DMS 273 (cell line): ENCODE measurements around the gene PTPN3.

Experiments
- DNase-seq: peaks from one replicate; lab custom pipeline; 2025; ENCODE audit not compliant: unreplicated experiment; lab: John Stamatoyannopoulos, UW

Gene PTPN3

GRCh38 chr9:109504689-109505088 is 6.6 kb upstream of the PTPN3 start:
- no peak for DNase-seq

- no peak for DNase-seq
These were observed 2.4 kb upstream of the PTPN3 start for GRCh38 chr9:109500421-109500974.

DNA sequence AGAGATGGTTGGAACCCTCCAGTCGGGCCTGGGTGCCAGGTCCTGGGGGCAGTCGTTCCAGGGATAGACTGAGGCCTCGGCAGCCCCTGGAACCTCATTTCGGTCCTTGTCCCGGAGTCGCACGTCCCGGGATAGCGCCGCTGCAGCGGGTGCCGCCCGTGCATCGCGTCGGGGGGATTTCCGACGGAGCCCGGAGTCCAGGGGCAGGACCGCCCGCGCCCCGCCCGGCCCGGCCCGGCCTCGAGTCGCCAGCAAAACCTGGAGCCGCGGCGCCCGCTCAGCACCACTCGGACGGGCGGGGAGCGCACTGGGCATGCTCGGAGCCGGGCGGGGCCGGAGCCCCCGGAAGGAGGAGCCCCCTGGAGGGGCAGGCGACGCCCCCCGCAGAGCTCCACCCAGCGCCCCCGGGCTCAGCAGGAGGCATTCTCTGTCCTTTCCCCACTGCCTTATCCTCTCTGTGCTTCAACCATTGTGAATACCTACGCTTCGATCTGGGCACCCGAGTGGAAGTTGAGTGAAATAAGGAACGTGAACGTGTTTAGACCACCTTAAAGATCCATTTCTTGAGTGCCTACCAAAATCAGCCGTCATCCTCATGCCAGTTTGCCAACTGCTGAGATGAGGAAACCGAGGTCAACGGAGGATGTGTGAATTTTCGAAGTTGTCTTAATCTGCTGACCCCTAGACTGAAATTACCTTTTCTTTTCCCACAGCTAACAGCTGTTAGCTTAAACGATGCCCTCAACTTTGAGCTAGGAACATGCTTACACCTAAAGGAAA is 1.7 kb upstream of the PTPN3 start:
- peak; percentile 82 for DNase-seq

DNA sequence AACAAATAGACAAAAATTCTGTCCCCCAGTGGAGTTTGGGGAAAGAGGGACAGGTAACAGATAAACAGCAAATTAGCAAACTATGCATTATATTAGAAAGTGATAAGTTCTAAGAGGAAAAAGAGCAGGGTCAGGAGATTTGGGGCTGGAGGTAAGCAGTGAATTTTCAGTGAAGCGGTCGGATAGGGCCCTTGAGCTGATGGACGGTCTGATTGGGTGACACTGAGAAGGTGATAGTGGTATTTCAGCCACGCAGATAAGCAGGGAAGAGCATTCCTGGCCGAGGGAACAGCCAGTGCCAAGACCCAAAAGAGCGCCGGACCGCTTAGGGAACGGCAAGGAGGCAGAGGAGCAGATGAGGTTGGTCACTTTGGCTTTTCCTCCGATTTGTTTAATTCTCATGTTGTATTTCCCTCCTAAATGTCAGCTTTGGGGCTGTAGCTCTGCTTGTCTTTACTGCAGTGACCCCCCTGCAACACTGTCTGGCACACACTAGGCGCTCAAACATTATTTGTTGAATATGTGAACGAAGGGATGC is 1.1 kb upstream of the PTPN3 start:
- peak; percentile 39 for DNase-seq

DNA sequence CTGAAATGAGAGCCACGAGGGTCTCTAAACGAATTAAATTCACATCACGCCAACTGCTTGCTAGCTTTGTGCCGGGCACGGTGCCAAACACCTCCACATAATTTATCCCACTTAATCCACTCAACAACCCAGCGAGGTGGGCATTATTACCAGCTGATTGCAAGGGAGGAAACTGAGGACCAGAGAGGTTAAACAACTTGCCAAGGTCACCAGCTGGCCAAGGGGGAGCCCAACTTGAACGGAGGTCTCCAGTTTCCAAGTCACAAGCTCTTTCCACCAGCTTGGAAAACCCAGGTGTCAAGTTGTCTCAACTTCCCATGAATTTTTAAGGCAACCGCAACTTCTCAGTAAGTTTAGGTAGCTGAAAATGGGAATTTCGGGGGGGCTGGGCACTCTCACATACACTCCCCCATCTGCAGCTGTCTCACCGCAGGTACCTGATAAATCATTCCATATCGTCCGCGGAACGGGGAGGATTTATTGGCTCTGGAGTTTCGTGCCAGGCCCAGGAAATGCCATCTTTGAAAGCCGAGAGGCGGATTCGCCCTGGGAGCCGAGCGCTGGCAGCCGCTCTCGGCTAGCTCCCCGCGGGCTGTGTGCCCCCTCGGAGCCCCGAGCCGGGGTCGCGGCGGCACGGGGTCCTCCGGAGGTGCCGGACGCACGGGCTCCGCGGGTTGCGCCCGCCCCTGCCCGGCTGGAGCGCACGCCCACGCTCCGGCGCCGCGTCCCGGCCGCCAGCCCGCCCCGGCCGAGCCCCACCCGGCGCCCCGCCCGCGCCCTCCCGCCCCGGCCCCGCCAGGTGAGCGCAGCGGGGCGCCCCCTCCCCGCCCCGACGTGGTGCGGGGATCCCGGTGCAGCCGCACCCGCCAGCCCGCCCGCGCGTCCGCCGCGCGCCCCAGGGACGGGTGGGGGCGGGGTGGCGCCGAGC is 617 bp downstream of the PTPN3 start:
- DNase-seq, result peak; percentile 74

GRCh38 chr9:109496841-109497225 is 1.3 kb downstream of the PTPN3 start:
- DNase-seq, result peak; percentile 68

GRCh38 chr9:109496218-109496617 is 1.9 kb downstream of the PTPN3 start:
- no peak for DNase-seq

- DNase-seq, result no peak
These were observed 4.5 kb downstream of the PTPN3 start for GRCh38 chr9:109493648-109494047.

DNA sequence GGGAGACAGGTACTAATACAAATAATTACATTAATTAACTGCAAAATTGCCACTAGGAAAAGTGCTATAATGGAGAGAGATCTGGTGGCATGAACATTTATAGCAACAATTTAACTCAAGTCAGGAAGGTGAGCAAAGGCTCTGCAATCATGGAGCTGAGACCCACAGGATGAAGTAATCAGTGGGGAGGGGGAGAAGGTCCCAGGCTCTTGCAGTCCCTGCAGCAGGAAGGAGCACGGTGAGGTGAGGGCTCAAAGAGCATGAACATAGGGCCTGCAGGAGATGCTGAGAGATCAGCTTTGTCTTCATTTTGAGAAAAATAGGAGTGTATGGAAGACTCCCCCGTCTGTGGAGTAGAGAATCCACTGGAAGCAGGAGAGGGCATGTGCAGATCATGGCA is 6.5 kb downstream of the PTPN3 start:
- no peak for DNase-seq

- no peak for DNase-seq
These were observed 9.2 kb downstream of the PTPN3 start for GRCh38 chr9:109488791-109489492.

DNA sequence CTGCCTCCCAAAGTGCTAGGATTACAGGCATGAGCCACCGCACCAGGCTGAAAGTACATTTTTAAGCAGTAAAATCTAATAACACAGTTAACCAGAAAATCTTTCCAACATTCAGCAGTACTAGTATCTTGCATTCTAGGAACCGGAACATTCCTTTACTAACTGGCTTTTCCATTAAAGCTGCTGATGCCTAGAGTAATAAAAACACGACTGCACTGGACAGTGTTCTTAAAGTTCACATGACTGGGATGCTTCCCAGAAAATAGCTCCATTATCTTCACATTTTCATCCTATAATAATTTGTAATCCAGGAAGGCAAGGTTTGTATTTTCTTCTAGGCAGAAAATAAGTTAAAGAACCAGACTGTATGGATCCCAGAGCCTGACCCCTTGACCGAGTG is 9.8 kb downstream of the PTPN3 start:
- DNase-seq, result no peak

DNA sequence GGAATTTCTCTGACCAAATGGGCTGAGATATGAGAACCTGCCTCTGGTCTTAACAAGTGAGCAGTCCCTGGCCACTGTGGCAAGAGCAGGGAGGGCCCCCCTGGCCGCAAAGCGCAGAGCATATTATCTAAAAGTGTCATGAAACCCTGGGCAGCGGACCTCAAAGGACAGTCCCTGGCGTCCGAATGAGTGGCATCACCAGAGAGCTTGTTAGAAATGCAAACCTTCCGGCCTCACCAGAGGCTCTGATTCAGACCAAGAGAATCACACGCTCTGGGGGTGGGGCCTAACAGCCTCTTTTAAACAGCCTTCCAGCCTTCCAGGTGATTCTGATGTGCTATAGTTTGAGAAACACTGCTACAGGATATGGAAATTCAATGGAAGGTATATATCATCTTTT is 10.9 kb downstream of the PTPN3 start:
- no peak for DNase-seq

DNA sequence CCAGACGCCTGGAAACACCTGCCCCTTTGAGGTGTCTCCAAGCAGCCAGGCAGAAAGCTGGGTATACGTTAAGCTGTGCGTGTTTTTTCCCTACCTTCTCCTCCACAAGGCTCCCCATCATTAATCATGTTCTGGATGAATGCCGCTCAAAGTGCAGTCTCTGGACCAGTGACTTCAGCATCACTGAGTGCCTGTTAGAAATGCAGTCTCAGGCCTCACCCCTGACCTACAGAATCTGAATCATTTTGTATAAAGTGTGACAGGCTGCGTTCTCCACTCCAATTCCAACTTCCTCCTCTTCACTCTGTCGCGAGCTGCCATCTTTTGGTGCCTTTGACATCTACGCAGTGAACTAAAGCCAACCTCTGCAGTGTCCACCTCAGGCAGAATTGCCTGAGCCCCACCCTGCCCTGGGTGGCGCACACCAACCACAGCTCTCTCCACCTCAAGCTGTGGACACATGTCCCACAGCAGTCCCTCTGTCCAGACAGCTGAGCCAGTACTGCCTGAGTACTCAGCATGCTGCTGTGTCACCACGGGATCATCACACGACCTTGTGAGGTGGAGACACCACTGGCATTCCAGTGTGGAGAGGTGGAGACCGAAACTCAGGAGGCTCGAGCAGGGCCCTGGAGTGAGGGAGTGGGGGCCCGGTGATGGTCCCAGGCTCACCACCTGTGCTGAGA is 14.2 kb downstream of the PTPN3 start:
- DNase-seq, result no peak

DNA sequence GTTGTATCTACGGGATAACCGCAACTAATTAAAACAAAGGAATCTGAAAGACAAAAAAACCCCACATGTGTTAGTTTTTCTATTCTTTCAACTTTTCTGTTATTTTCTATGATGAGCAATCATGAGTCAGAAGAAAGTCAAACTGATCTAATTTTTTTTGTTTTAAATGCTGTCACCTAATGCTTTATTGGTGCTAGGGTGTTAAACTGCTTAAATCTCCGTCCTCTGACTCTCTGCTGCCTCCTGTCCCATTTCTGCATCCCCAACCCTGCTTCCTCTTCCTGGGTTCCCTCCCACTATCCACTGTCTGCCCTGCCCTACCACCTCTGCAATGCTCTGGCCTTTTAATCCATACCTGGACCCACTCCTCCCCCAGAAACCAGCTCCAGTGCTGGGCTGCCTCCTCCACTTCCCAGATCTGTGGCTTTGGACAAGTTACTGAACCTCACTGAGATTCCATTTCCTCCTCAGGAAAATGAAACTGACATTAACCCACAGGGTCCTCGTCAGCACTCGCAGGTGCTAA is 15.7 kb downstream of the PTPN3 start:
- DNase-seq, result no peak

DNA sequence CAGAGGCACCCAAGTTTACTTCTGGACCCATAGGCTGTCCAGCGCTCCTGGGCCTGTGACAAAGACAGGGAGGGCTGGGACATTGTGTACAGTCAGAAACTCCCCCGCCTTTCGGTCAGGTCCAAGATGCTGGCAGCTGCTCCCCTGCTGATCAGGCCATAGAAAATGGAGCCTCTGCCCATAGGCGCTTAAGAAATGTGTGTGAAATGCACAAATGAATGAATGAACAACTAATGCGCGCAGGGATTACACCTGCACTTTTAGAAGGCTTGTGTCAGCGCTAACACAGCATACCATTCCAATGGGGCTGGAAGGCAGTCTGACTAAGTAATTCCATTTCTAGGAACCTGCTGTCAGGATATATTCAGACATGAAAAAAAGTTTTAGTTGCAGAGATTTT is 16.3 kb downstream of the PTPN3 start:
- DNase-seq, result no peak

- DNase-seq, result no peak
These were observed 18.3 kb downstream of the PTPN3 start for GRCh38 chr9:109479822-109480221.

DNA sequence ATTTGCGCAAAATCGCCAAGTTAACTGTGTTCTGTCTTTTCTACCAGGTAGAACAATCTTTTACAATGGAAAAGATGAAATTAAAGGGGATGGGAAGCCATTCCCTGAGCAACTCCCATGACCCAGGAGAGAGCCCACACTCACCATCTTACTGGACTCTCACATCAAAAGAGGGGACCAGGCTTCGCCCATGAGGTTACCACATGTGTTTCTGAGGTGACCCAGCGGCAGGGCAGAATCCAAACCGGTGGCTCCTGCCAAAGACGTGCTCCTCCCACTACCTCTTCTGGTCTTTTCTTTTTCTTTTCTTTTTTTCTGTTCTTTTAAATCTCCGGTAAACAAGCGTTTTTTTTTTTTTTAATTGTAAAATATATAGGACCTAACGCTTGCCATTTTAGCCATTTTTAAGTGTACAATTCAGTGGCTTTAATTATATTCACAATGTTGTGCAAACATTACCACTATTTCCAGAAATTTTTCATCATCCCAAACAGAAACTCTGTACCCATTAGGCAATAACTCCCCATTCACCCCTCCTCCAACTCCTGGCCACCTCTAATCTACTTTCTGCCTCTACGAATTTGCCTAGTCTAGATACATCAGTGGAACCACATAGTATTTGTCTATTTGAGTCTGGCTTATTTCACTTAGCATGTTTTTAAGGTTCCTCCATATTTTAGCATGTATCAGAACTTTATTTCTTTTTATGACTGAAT is 19.3 kb downstream of the PTPN3 start:
- DNase-seq, result no peak

DNA sequence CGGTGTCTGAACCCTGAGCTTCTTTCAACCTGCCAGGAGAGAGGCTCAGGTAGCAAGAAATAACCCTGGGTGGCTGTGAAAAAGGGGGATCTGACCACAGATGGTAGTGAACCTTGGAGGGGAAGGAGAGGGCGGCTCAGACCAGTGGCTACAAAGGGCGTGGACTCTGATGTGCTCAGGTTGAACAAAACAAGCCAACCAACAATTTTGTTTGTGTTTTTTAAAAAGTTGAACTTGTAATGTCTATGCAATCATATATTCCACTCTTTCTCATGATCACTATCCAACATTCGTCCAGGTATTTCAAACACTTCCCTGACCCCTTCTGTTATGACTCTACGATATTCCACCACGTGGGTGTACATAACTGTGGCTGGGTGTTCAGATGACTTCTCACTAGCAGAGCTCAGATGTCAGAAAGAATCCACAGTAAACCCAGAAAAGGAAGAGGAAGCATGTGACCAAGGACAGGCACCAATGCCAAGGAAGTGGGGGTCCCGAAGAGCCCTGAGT is 20.0 kb downstream of the PTPN3 start:
- no peak for DNase-seq
